Stimulated activated CD8-positive, alpha-beta memory T cell treated with anti-CD3 and anti-CD28 coated beads, Interleukin-4, amount 100 ng/mL, for 48 hours (primary cell): ENCODE data around the gene SPRING1.

ENCODE experiments used
- DNase-seq: peaks from one replicate; pipeline ENCODE4 v3.0.0-alpha.2; 2020

Gene SPRING1

DNA sequence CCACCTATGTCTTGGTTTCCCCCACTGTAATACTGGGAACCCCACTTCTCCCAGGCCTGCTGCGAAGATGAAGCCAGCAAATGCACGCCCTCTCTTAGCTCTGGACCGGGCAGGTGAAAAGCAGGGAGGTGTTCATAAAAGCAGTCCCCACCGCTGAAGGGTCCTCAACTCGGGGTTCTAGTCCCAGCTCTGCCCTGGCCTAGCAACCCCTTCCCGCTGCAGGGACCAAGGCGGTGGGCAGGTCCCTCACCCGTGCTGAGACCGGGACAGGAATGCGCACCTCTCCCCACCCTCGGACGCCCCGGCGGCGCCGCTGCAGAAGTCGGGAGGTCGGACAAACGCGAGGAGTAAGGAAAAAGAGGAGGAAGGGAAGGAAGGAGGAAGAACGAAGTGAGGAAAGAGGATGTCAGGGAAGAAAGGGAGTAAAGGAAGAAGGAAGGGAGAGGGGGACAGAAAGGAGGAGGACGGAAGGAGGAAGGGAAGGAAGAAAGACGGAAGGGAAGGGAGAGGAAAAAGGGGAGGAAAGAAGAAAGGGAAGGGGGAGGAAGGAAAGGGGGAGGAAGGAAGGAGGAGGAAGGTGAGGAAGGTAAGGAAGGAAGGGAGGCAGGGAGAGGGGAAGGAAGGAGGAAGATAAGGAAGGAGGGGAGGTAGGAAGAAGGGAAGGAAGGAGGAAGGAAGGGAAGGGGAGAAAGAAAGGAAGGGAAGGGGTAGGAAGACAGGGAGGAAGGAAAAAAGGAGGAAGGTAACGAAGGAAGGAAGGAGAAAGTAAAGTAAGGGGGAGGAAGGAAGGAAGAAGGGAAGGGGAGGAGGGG, 701 bp downstream of the SPRING1 start:
- peak; percentile 34 for DNase-seq

DNA sequence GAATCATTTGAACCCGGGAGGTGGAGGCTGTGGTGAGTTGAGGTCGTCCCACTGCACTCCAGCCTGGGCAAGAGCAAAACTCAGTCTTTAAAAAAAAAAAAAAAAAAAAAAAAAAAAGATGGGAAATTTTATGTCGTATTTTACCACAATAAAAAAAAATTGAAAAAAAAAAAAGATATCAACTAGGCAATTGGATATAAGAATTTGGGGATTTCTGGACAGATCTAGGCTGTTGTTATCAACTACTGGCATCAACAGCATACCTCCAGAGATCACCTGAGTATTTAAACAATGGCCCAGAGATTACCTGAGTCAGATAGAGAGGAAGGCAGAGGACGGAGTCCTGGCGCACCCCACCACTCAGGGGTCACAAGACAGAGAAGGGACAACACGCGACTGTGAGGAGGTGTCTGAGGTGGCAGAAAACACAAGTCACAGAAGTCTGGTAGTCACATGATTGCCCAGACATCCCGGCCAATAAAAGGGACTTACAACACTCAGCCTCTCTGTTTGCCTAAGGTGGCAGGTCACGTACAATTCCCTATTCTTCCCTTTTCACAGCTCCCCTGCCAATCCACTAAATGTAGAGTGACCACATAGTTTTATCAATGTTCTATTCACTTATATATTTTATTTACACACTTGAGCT, 1.8 kb downstream of the SPRING1 start:
- DNase-seq = no peak

DNA sequence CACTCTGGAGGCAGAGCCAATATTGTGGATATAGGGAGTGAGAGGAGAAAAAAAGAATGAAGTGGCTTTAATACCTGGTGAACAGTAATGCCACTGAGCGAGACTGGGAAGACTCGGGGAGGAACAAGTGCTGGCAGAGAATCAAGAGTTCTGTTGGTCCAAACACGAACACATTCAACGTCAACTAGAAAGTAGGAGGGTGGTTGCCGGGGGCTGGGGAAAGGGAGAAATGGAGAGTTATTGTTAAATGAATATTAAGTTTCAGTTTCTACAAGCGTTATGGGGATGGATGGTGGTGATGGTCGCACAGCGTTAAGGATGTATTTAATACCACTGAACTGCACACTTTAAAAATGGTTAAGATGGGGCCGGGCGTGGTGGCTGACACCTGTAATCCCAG, 2.8 kb downstream of the SPRING1 start:
- DNase-seq = no peak

DNA sequence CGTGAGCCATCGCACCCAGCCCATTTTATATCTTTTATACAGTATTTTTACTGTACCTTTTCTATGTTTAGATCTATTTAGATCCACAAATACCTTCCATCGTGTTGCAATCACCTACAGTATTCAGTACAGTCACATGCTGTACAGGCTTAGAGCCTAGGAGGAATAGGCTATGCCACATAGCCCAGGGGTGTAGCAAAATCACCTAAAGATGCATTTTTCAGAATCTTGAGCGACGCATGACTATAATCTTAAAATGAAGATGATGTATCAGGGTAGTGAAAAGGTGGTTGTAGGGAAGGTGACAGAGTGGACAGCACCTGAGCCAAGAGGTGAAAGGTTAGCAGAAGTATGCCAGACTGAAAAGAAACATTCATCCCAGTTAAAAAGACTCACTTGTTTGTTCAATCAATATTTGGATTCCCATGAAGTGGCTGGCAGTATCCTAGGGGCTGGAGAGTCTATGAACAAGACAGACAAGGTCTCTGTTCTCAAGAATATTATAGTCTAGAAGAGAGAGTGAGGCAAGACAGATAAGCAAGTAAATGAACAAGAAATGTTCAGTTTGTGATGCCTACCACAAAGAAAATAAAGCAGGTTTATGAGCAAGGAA, 3.6 kb downstream of the SPRING1 start:
- no peak for DNase-seq

DNA sequence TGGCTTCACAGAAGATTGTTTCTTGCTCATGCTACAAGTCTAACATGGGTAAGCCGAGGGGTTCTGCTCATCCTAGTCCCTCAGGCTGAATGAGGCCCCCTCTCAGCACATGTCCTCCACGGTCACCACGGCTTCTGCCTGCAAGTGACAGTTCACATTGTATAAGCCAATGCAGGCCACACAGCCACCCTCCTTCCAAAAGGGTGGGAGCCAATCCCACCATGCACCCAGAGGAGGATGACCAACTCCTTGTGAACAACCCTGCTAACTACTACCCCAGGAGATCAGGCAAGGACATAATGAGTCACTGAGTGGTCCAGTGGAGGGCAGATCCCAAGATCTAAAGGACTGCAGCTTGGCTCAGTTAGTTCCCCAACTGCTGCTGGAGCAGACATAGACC, 6.1 kb downstream of the SPRING1 start:
- DNase-seq = no peak

DNA sequence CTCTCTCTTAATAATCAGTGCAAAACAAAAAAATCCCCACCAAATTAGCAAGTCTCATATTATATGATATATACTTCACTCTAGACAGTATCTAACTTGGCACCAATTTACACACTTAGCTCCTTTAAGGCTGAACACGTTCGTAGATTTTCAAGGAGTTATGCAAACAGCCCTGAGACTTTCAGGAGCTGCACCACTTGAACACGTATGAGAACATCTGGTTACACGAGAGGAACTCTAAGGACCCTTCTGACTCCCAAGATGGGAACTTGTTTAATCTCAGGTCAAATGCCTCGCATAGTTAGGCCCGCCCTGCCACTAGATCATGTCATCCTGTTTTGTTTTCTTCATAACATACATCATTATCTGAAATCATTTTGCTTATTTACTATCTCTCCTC, 10.0 kb downstream of the SPRING1 start:
- DNase-seq = no peak

DNA sequence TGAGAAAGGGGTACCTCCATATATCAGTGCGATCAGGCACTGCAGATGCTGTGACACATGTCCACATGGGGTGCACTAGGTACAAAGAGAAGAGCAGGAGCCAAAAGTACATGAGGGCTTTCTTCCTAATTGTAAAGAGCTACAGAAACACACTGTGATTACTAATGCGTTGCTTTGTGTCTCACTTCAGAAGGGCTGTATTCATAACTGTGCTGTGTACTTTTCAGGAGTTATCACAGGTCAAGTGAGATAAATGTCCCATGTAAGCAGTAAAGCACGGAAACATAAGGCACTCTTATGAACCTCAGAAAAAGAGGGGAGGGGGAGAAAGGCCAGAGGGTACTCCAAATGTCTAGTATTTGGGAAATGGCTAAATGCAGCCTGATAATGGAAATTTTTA, 10.6 kb downstream of the SPRING1 start:
- DNase-seq = no peak

DNA sequence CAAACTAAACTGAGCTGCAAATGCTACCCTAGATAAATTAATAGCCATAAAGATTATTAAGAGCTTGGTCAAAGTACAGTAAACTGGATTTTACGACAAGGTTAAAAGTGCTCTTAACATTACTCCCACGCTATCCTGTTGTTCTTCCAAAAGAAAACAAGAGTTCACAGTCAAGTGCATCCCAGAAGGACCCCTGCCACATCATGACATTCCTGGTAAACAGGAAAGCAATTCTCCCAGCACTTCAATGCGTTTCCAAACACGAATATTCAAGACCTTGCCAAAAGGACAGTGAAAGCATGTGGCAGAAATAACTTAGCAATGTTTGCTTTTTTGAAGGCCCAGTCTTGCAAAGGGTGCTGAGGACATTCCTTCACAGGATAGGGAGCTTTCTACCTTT, 11.2 kb downstream of the SPRING1 start:
- no peak for DNase-seq

DNA sequence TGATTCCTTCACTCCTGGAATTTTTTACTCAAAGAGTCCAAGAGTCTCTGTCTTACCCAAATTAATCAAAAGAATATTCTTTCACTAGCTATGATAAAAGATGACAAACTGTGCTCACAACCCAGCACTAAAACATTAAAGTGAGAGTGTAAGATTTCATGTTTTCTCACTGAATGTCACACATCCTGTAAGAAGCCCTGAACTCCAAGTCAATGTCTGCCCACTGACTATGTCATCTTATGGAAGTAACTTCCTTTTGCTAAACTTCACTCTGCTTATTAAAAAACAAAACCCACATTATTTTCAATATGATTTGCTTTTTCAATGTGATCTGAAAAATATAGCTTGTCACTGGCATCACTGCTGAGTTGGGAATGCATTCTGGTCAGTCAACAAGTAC, 15.6 kb downstream of the SPRING1 start:
- no peak for DNase-seq

DNA sequence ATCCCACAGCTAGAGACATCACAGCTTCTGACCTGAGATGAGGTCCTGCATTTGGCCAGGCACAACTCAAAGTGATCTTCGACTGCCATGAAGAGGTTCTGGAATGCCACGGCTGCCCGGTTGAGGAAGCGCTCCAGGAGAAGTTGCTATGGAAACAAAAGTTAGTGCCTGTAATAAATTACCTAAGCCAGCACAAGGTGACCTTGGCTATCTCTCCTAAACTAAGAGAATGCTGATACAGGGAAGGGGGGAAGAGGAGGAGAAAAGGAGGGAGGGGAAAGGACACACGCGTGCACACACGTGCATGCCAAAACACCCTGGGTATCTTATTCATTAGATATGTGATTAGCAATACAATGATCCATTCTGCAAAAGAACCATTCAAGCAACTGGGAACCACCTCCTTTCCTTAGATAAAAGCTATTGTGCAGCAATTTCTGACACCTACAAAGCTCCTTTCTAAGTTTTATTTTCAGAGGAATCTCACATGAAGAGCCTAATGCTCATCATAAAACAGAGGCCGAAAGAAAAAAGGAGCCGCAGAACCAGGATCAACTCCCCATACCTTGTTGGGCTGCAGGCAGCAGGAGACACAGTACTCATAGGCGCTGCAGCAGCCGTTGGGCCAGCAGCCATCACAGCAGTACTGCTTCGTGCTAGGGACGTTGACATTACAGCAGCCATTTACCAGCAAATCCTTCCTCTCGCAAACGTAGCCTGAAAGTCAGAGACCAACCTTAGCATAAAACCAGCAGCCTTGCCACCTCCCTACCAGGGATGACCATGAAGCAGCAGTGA, 17.9 kb downstream of the SPRING1 start:
- DNase-seq = no peak

DNA sequence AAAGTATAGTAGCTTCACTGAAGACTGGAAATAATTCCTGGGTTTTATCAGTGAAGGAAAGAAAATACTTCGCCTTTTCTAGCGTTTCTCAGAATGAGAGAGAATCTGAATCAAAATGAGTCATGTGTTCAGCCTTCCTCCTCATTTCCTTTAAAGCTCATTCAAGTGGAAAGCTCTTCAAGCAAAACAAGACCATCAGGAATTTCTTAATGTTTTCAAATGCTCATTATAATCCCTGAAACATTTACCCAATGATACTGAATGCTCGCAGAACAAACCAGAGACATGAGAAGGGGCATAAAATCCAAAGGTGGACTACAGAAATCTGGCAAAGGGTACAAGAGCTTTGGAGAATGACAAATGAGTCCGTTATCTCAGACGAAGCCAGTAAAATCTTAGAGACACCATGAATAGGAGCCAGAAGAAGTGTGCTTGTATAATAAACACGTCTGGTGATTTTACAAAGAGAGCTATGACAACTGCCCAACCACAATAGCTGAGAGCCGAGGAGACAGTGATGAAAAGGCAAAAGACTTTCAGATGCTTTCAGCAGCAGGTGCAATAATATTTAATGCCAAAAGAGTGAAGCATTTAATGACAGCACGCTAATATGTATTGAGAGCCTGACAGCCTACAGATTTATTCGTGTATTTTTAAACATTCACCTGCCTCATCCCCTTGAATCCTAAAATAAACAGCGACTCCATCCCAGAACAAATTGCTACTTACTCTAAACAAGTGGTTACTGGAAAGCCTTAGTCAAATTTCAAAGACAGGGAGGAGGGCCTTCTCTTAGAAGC, 19.0 kb downstream of the SPRING1 start:
- DNase-seq = no peak

DNA sequence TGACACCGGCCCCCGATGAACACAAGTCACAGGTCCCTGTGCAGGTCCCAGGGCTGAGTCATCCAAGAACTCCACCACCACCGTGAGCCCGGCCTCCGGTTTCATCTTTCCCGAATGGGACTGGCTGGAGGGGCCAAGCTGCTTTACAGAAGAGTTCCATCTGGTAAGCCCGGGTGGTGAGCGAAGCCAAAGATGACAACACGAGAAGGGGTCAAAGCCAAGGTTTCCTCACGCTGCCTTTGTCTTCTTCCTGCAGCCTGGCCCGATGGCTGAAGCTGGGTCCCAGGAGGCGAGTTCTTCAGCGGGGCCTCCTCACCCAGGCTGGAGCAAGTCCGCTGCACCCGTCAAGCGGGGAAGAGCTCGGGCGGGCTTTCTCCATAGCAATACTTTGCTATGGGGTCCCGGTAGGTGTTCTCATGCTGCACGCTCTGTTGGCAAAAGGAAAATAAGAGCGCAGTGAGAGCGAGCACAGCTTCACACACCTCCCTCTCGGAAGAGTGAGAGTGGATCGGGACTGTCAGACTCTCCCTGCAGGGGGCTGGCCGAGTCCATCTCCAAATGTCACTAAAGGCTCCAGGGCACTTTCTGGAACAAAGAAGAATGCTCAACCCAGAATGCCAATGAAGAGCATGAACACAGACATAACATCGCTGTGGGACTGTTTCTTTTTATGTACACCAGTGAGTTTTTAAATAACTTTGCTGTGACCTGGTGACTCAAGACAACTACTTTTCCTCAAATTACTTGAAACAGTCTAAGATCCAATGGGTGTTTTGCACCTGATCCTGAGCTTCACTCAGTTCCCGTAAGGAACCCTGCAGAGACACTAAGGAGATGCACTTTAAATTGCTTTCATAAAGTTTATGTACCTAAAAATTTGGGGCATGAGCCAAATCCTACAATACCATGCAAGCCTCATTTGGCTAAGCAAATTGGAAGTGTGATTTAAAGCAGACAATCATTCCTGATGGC, 20.1 kb downstream of the SPRING1 start:
- DNase-seq = no peak

DNA sequence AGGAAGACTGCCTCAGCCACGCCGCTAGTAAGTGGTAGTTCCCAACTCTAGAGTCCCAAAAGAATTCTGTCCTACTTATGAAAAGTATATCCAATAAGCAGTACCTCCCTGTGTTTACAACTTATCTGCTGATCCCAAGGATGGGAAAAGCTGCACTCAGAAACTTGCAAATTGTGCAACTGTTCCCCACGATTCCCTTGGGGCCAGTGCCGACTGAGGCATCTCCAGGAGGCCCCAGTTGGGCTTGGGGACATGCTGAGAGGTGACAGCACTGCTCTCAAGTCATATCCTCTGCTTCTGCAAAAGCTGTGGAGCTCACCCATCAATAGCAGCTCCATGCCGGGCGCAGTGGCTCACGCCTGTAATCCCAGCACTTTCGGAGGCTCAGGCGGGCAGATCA, 23.7 kb downstream of the SPRING1 start:
- DNase-seq = no peak

DNA sequence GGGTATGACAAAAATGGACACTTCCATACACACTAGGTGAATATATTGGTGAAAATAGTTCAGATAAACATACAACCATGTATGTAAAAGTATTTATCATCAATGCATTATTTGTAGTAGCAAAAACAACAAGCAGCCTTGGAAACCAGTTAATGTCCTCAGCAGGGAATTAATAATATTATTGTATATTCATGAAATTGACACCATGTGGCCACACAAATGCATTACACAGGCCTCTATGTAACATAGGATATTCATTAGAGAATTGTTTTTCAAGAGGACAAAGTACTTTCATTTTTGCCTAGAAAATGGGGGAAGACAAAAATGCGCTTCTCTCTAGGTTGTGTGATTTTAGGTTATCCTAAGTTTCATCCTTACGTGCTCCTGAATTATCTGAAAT, 24.3 kb downstream of the SPRING1 start:
- DNase-seq = no peak

DNA sequence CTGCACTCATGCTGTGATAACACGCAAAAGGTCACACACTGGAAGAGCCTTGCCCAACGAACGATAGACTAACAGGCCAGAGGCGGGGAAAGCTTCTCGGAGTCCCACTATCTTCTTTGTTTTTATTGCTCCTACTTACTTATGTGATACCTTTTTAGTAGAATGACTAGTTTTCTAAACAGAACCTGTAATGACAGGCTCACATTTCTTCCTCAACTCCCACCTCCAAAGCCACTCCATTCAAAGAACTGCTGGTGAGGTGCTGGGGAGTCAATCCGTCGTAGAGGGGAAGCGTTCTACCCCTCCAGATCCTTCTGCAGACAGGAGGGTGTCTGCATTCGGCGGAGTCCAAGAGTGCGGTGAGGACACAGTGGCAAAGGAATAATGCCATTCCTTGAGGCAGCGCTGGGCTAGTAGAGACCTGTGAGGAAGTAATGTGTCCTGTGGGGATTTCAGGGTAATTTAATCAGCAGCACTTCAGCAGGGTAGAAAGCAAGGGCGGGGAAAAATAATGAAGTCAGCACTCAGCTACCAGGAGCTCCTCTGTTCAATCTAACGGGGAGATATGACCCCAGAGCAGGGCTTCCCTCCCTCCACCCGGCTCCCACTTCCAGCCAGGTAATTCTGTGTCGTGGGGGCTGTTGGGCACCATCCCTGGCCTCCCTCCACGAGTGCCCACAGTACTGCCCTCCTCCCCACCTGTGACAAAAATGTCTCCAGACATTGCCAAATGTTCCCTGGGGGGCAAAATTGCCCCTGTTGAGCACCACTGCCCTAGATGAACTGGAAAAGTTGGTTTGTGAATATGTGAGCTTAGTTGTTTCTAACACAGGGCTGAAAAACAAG, 25.2 kb downstream of the SPRING1 start:
- no peak for DNase-seq

DNA sequence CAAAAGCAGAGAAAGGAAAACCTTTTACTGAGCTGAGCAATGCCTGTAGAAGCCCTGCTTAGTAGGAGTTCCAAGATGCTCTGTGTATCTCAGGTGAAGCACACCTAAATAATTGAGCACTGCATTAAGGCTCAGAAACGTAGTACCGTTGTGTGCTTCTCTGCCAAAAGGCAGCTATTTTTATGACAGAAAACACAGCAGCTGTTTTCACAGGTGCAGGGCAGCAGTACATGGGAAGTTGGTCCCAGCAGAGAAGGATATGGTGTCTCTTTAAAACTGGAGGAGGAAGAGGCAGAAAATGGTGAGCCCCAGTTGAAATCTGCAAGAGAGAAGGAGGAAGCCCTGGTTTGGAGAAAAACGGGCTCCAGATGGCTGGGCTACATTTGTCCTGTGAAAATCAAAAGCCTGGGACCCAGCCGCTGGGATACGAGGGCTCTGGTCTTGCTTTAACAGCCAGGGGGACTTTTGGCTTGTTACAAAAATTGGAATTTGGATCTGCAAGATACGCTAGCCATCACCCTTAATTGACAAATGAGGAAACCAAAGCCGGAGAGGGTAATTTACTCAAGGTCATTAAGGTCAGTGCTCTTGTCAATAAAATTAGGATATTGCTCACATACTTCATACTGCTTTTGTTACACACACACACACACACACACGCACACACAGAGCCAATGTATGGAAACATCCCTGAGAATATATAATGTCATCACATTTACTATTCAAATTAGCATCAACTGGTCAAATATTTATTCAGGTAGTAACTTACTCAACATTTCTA, 27.3 kb downstream of the SPRING1 start:
- no peak for DNase-seq

DNA sequence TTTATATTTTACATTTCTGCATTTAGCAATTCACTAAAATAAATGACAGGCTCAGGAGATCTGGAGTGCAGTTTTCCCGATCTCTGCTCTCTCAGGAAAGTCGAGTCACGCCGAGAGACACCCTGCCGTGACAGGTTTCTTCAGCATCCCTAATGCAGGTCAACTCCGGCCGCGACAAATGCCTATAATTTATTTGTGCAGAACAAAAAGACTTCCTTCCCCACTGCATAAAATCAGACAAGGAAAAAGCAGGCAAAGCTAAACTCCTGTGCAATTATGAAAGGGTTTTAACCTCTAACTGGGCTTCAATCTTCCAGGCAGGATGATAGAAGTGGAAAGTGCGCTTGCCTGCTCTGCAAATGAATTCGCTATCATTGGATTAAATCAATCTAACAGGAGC, 28.1 kb downstream of the SPRING1 start:
- no peak for DNase-seq

DNA sequence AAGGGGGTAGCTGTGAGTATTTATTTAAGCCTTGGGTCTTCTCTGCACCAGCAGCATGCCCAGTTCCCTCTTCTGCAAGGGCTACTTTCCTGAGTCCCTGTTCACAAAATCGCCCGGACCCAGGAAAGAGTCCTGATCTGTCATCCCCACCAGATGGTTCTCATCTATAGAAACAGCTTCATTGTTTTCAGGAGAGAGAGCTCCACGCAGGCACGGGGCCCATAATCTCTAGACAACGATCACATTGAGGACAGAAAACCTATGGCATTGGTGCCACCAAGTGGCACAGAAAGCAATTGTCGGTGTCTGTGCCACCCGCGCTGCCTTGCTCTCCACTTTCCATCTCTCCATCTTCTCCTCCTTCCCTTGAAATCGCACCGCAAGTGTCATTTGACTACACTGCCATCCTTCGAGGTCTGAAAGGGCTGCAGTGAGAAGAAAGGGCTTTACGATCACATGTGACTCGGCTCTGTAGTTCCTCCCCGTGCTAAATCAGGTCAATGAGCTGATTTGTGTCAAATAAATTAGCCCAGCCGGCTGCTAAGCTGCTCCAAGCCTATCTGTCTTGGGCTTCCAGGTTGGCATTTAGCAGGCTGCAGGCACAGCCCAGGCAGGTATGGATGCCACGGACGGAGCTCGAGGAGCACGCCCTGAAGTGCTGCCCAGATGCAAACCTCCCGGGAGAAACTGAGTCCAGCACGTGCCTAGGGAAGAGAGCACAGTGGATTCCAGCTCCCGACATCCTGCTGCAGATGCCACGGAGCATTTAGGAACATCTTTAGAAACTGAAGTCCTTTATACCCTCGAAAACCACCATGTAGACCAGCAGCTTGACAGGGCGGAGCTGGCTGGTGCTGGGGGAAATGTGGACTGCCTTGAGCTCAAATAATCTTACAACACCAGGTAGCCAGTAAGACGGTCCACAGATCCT, 28.8 kb downstream of the SPRING1 start:
- DNase-seq = peak; percentile 56
